HG03135 (cell line): ENCODE results near the gene CSMD2.

Experiments
- ATAC-seq: cut with Tn5 transposase; IDR thresholded peaks from one replicate; pipeline ENCODE4 v1.9.1; 2021; ENCODE audit warnings: mild to moderate bottlenecking, moderate library complexity; ENCODE audit not compliant: unreplicated experiment

The CSMD2 gene

GRCh38 chr1:34009340-34009985, 155.6 kb downstream of the CSMD2 start:
- no peak for ATAC-seq

GRCh38 chr1:34007760-34008159, 157.3 kb downstream of the CSMD2 start:
- ATAC-seq = no peak

DNA sequence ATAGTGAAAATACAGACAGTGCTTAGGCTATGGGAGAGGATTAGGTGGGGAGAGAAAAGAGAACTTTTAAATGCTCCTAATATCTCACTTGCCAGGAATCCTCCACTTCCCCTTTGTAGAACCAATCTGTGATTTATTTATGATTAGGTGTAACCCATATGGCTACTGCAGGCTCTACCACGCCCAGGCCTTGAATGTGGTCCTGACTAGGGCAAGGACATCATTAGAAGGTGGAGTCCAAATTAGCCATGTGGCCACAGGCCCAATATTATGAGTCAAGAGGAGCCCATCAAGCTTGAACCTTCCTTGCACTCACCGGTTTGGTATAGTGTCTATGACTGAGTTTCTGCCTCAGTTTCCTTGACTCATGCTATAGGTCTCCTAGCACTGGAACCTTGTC, 159.7 kb downstream of the CSMD2 start:
- no peak for ATAC-seq

GRCh38 chr1:34002810-34003209, 162.2 kb downstream of the CSMD2 start:
- ATAC-seq = no peak

- no peak for ATAC-seq
Observed at GRCh38 chr1:33997127-33998036, 167.6 kb downstream of the CSMD2 start.

GRCh38 chr1:33996281-33996680, 168.7 kb downstream of the CSMD2 start:
- no peak for ATAC-seq

DNA sequence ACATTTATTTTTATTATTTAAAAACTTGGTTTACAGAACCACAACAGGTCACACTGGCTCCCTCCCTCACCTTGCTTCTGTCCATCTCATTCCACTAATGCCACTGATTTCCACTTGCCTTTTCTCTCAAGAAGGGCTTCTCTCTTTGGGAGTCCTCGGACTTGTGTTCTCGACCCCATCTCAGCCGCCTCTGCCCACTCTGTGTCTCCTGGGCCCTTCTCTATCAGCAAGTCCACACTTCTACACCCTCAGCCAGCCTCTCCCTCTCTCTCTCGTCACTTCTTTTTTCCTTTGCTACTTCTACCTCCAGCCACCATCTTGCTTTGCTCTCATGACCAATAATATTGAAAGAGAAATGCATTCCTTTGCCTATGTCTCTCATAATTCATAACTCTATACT, 171.7 kb downstream of the CSMD2 start:
- ATAC-seq = no peak

DNA sequence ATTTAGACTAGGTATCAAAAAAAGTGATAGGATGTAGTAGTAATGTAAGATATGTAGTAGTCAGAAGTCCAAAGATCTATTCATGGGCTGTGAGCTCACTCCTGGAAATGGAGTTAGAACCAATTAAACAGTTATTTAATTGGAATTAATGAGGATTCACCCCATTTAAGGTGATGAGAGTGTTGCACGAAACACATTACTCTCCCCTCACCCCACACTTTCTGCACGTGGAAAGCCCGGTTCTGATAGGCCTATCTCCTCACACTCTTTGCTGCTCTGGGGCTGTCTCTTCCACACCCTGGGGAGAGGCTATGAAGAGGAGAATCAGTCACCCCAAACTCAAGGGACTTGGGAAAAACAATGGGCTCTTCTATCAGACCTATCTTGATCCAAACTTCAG, 174.7 kb downstream of the CSMD2 start:
- no peak for ATAC-seq

GRCh38 chr1:33988161-33988560, 176.9 kb downstream of the CSMD2 start:
- ATAC-seq = no peak

- ATAC-seq = no peak
Observed at GRCh38 chr1:33986390-33987095, 178.5 kb downstream of the CSMD2 start.

- ATAC-seq = no peak
Observed at GRCh38 chr1:33985656-33986055, 179.4 kb downstream of the CSMD2 start.

DNA sequence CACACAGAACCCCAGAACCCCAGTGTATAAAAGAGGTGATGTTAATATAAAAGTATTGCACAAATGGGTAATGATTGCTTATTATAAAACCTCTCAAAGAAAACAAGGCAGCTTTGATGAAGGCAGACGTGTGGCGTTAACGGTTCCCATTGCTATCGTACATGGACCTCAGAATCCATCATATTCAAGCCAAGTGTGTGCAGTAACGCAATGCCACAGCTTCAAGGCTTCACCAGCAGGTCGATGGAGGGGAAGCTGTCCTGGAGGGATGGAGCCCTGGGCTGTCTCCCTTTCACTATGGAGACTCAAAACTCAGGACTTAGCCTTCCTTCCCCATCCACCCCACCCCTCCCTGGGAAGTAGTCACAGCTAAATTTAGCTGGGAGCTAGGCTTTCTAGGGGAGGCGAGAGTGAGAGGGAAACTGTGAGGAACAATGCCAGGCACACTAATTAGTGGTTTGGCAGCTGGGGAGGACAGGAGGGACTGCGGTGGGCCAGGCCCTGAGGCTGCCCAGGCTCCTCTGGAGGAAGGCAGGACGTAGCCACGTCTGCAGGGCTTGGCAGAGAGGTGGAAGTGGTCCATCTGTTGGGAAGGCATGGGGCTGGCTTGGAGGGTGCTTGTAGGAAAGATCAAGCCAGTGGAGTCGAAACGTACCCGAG, 180.0 kb downstream of the CSMD2 start:
- ATAC-seq = no peak

GRCh38 chr1:33982419-33982818, 182.6 kb downstream of the CSMD2 start:
- ATAC-seq = no peak

GRCh38 chr1:33979341-33979740, 185.7 kb downstream of the CSMD2 start:
- ATAC-seq = no peak

- no peak for ATAC-seq
Observed at GRCh38 chr1:33975961-33976360, 189.1 kb downstream of the CSMD2 start.

GRCh38 chr1:33973799-33974545, 191.1 kb downstream of the CSMD2 start:
- ATAC-seq = no peak

- ATAC-seq = no peak
Observed at GRCh38 chr1:33972676-33973395, 192.2 kb downstream of the CSMD2 start.

GRCh38 chr1:33971913-33972312, 193.1 kb downstream of the CSMD2 start:
- no peak for ATAC-seq

DNA sequence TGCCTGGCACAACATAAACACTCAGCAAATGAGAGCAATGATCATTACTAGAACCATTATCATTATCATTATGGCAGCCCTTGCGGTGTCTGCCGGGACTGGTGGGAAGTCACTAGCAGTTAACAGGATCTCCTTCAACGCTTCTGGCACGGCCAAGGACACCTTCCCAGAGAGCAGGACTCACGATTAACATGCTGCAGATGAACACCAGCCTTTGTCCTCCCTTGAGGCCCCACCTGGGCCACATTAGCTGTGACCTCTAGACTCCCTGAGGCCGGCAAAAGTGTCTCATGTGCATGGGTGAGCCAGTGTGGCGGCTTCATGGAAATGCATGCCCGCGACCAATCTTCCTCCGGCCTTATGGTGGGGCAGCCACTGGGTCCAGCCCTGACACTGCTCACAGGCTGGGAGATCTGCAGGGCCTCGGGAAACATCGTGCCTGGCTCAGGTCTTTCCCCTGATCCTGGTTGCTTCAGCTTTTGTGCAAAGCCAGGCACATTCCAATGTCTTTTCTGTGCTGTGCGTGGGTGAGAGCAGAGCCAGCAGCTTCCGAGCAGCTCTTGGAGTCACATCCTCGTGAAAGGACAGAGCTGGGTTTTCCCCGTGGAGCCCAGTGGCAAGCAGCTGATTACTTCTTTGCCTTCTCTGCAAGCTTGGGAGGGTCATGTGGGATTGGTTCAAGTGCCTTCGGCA, 193.9 kb downstream of the CSMD2 start:
- ATAC-seq = no peak
